RWPE1 (cell line): ENCODE results near the gene FOXP1.

Experiments used
- CTCF ChIA-PET: fragments of 350-600 bp; sonication (Branson Sonifier 250); formaldehyde crosslinking; extraction: SDS; loops from one replicate; lab custom pipeline; 2021; lab: Yijun Ruan, JAX
- POLR2A ChIA-PET: fragments of 400-600 bp; formaldehyde crosslinking; extraction: SDS; loops from one replicate; lab custom pipeline; 2020; ENCODE audit warnings: antibody characterized with exemption; ENCODE audit not compliant: low non-redundant PET; lab: Yijun Ruan, JAX
- DNase-seq: peaks from one replicate; pipeline ENCODE4 v3.0.0; 2012; ENCODE audit warnings: low spot score
- H3K27ac ChIP-seq: fragments of 450-650 bp; 2 replicates; pipeline ENCODE4 v1.5.1; 2017
- CTCF ChIP-seq: fragments of 450-650 bp; conservative IDR thresholded peaks from 2 replicates; pipeline ENCODE4 v1.5.1; 2017; ENCODE audit warnings: low read depth, mild to moderate bottlenecking

Gene FOXP1

DNA sequence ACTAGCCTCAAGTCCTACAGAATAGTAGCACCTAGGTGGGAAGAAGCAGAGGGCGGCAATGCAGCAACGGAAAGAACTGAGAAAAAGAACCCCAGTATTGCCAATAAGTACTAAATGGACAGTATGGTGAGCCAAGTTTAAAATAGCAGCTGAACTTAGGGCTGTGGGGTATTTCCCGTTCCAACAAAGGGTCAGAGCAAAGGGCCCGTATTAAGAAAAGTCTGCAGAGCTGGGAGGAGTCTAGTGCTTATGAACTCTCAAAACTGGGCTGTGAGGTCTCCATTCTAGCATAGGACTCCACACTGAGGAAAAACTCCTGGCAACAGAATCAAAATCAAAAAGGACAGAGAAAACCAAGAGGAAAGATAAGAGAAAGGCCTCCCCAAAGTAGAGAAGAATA lies 250.7 kb downstream of the FOXP1 start:
- no peak for TF ChIP-seq CTCF
- no peak overlapping the region for H3K27ac ChIP-seq
- ChIA-PET POLR2A (no interaction called here), CTCF (no interaction called here)
- no peak for DNase-seq

- TF ChIP-seq CTCF = no peak
- no peak overlapping the region for H3K27ac ChIP-seq
- CTCF ChIA-PET = no interaction called here
- POLR2A ChIA-PET = no interaction called here
- DNase-seq = no peak
Measured at GRCh38 chr3:71330909-71331308, 252.6 kb downstream of the FOXP1 start.

GRCh38 chr3:71330505-71330904 lies 253.0 kb downstream of the FOXP1 start:
- H3K27ac ChIP-seq = no peak overlapping the region
- POLR2A ChIA-PET = no interaction called here
- no peak for DNase-seq
- no peak for TF ChIP-seq CTCF
- CTCF ChIA-PET = no interaction called here

DNA sequence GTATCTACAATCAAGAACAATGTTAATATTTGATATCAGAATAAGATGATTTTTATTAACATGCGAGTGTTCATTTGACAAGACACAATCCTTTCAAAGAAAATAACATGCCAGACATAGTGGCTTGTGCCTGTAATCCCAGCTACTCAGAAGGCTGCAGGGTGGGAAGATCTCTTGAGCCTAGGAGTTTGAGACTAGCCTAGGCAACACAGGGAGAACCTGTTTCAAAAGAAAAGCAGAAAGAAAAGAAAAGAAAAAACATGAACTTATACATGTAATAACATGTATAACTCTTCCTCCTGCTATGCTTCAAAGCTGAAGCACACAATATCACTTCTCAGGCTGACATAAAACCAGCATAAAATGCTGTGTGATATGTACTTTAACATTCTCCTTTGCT lies 253.7 kb downstream of the FOXP1 start:
- H3K27ac ChIP-seq = no peak overlapping the region
- TF ChIP-seq CTCF = no peak
- no peak for DNase-seq
- POLR2A ChIA-PET = no interaction called here
- CTCF ChIA-PET = no interaction called here

- DNase-seq = no peak
- ChIA-PET CTCF (no interaction called here), POLR2A (no interaction called here)
- TF ChIP-seq CTCF = no peak
- no peak overlapping the region for H3K27ac ChIP-seq
Measured at GRCh38 chr3:71328926-71329325, 254.6 kb downstream of the FOXP1 start.

GRCh38 chr3:71327936-71328335 lies 255.6 kb downstream of the FOXP1 start:
- ChIA-PET POLR2A (no interaction called here), CTCF (no interaction called here)
- DNase-seq = no peak

More at GRCh38 chr3:71327936-71328335, 255.6 kb downstream of the FOXP1 start:
- TF ChIP-seq CTCF = no peak
- H3K27ac ChIP-seq = no peak overlapping the region
